ENCODE results near the gene CDK5.

The CDK5 gene

GRCh38 chr7:151093748-151094147 lies 36.1 kb upstream of the CDK5 start:
- Histone ChIP-seq H3K4me1 (ENCODE audit: control insufficient read depth, insufficient read depth, low read length) (peaks cover 59% of the 10 kb centered on the region), H3K9ac (ENCODE audit: low read length) (no peak overlapping the region), H3K9me3 (ENCODE audit: control insufficient read depth, low read length) (no peaks in the 10 kb centered on the region), H3K36me3 (ENCODE audit: control insufficient read depth, insufficient read depth, low read length, severe bottlenecking) (peaks cover 3% of the 10 kb centered on the region), H3K27me3 (replicated peaks; ENCODE audit: control insufficient read depth, insufficient read depth, low read length) (no peaks in the 10 kb centered on the region), H3K4me3 (ENCODE audit: low read length) (no peak overlapping the region)
- DNase-seq (ENCODE audit: low read depth), result no peak

GRCh38 chr7:151091988-151092387 lies 34.3 kb upstream of the CDK5 start:
- H3K36me3 ChIP-seq (ENCODE audit: control insufficient read depth, insufficient read depth, low read length, severe bottlenecking), result no peaks in the 10 kb centered on the region
- no peaks in the 10 kb centered on the region for H3K27me3 ChIP-seq (replicated peaks; ENCODE audit: control insufficient read depth, insufficient read depth, low read length)
- H3K4me1 ChIP-seq (ENCODE audit: control insufficient read depth, insufficient read depth, low read length), result peaks cover 71% of the 10 kb centered on the region
- no peak overlapping the region for H3K4me3 ChIP-seq (ENCODE audit: low read length)
- no peak for DNase-seq (ENCODE audit: low read depth)
- peak overlapping the region; percentile 17 for H3K9ac ChIP-seq (ENCODE audit: low read length)
- H3K9me3 ChIP-seq (ENCODE audit: control insufficient read depth, low read length), result no peaks in the 10 kb centered on the region

- Histone ChIP-seq H3K4me1 (ENCODE audit: control insufficient read depth, insufficient read depth, low read length) (peaks cover 71% of the 10 kb centered on the region), H3K36me3 (ENCODE audit: control insufficient read depth, insufficient read depth, low read length, severe bottlenecking) (no peaks in the 10 kb centered on the region), H3K27me3 (replicated peaks; ENCODE audit: control insufficient read depth, insufficient read depth, low read length) (no peaks in the 10 kb centered on the region), H3K9ac (ENCODE audit: low read length) (peak overlapping the region; percentile 11), H3K9me3 (ENCODE audit: control insufficient read depth, low read length) (no peaks in the 10 kb centered on the region), H3K4me3 (ENCODE audit: low read length) (no peak overlapping the region)
- peak; percentile 41 for DNase-seq (ENCODE audit: low read depth)
Observed at GRCh38 chr7:151091431-151091830, 33.7 kb upstream of the CDK5 start.

GRCh38 chr7:151091003-151091402 lies 33.3 kb upstream of the CDK5 start:
- Histone ChIP-seq H3K36me3 (ENCODE audit: control insufficient read depth, insufficient read depth, low read length, severe bottlenecking) (no peaks in the 10 kb centered on the region), H3K9ac (ENCODE audit: low read length) (peak overlapping the region; percentile 11), H3K9me3 (ENCODE audit: control insufficient read depth, low read length) (no peaks in the 10 kb centered on the region), H3K4me1 (ENCODE audit: control insufficient read depth, insufficient read depth, low read length) (peaks cover 71% of the 10 kb centered on the region), H3K4me3 (ENCODE audit: low read length) (no peak overlapping the region), H3K27me3 (replicated peaks; ENCODE audit: control insufficient read depth, insufficient read depth, low read length) (no peaks in the 10 kb centered on the region)
- no peak for DNase-seq (ENCODE audit: low read depth)

- Histone ChIP-seq H3K9ac (ENCODE audit: low read length) (peak overlapping the region; percentile 90), H3K36me3 (ENCODE audit: control insufficient read depth, insufficient read depth, low read length, severe bottlenecking) (no peaks in the 10 kb centered on the region), H3K4me3 (ENCODE audit: low read length) (peak overlapping the region; percentile 93), H3K27me3 (replicated peaks; ENCODE audit: control insufficient read depth, insufficient read depth, low read length) (no peaks in the 10 kb centered on the region), H3K4me1 (ENCODE audit: control insufficient read depth, insufficient read depth, low read length) (peaks cover 76% of the 10 kb centered on the region), H3K9me3 (ENCODE audit: control insufficient read depth, low read length) (no peaks in the 10 kb centered on the region)
- DNase-seq (ENCODE audit: low read depth), result peak; percentile 50
Observed at GRCh38 chr7:151089893-151090730, 32.4 kb upstream of the CDK5 start.

GRCh38 chr7:151088856-151089699 lies 31.4 kb upstream of the CDK5 start:
- Histone ChIP-seq H3K9ac (ENCODE audit: low read length) (peak overlapping the region; percentile 90), H3K4me1 (ENCODE audit: control insufficient read depth, insufficient read depth, low read length) (peaks cover 69% of the 10 kb centered on the region), H3K36me3 (ENCODE audit: control insufficient read depth, insufficient read depth, low read length, severe bottlenecking) (no peaks in the 10 kb centered on the region), H3K27me3 (replicated peaks; ENCODE audit: control insufficient read depth, insufficient read depth, low read length) (no peaks in the 10 kb centered on the region), H3K4me3 (ENCODE audit: low read length) (peak overlapping the region; percentile 93), H3K9me3 (ENCODE audit: control insufficient read depth, low read length) (no peaks in the 10 kb centered on the region)
- peak; percentile 80 for DNase-seq (ENCODE audit: low read depth)

GRCh38 chr7:151088019-151088855 lies 30.5 kb upstream of the CDK5 start:
- Histone ChIP-seq H3K27me3 (replicated peaks; ENCODE audit: control insufficient read depth, insufficient read depth, low read length) (no peaks in the 10 kb centered on the region), H3K4me1 (ENCODE audit: control insufficient read depth, insufficient read depth, low read length) (peaks cover 68% of the 10 kb centered on the region), H3K36me3 (ENCODE audit: control insufficient read depth, insufficient read depth, low read length, severe bottlenecking) (no peaks in the 10 kb centered on the region), H3K9ac (ENCODE audit: low read length) (peak overlapping the region; percentile 90), H3K9me3 (ENCODE audit: control insufficient read depth, low read length) (no peaks in the 10 kb centered on the region), H3K4me3 (ENCODE audit: low read length) (peak overlapping the region; percentile 93)
- DNase-seq (ENCODE audit: low read depth), result peak; percentile 53

- H3K9me3 ChIP-seq (ENCODE audit: control insufficient read depth, low read length), result no peaks in the 10 kb centered on the region
- no peaks in the 10 kb centered on the region for H3K36me3 ChIP-seq (ENCODE audit: control insufficient read depth, insufficient read depth, low read length, severe bottlenecking)
- H3K27me3 ChIP-seq (replicated peaks; ENCODE audit: control insufficient read depth, insufficient read depth, low read length), result no peaks in the 10 kb centered on the region
- DNase-seq (ENCODE audit: low read depth), result peak; percentile 84
- peak overlapping the region; percentile 93 for H3K4me3 ChIP-seq (ENCODE audit: low read length)
- peaks cover 63% of the 10 kb centered on the region for H3K4me1 ChIP-seq (ENCODE audit: control insufficient read depth, insufficient read depth, low read length)
- peak overlapping the region; percentile 90 for H3K9ac ChIP-seq (ENCODE audit: low read length)
Observed at GRCh38 chr7:151087245-151088018, 29.7 kb upstream of the CDK5 start.

GRCh38 chr7:151086802-151087244 lies 29.1 kb upstream of the CDK5 start:
- peaks cover 63% of the 10 kb centered on the region for H3K4me1 ChIP-seq (ENCODE audit: control insufficient read depth, insufficient read depth, low read length)
- H3K9me3 ChIP-seq (ENCODE audit: control insufficient read depth, low read length), result no peaks in the 10 kb centered on the region
- DNase-seq (ENCODE audit: low read depth), result peak; percentile 68

More at GRCh38 chr7:151086802-151087244, 29.1 kb upstream of the CDK5 start:
- Histone ChIP-seq H3K27me3 (replicated peaks; ENCODE audit: control insufficient read depth, insufficient read depth, low read length) (no peaks in the 10 kb centered on the region), H3K9ac (ENCODE audit: low read length) (peak overlapping the region; percentile 90), H3K36me3 (ENCODE audit: control insufficient read depth, insufficient read depth, low read length, severe bottlenecking) (no peaks in the 10 kb centered on the region), H3K4me3 (ENCODE audit: low read length) (peak overlapping the region; percentile 93)
